ENCODE data around the gene MC1R. TPM values are rescaled to one million over a fixed set of nuclear protein-coding genes. Genes with fewer than 3 reads are reported as not detected.

MC1R gene
- total RNA-seq, 4 donors from 2014 or later, result 3.6 to 29.3 (median 8.9) TPM

- no peak for TF ChIP-seq CTCF (IDR thresholded peaks at IDR 0.05)
- TF ChIP-seq POLR2A (IDR thresholded peaks at IDR 0.05), result no peak
- no peak for TF ChIP-seq POLR2AphosphoS5 (IDR thresholded peaks at IDR 0.05)
- no peak for TF ChIP-seq EP300 (IDR thresholded peaks at IDR 0.05)
- no peak overlapping the region for H3K27ac ChIP-seq
- no peaks in the 10 kb centered on the region for H3K9me3 ChIP-seq
- no peak for DNase-seq (ENCODE audit: low spot score in 2 of 2)
- peaks cover 34% of the 10 kb centered on the region for H3K4me1 ChIP-seq
- H3K4me3 ChIP-seq, result no peak overlapping the region
- WGBS, result 89% methylated on average over 6 of the region's 6 CpGs
- H3K36me3 ChIP-seq, result peaks cover 11% of the 10 kb centered on the region
- no peaks in the 10 kb centered on the region for H3K27me3 ChIP-seq
Measured at GRCh38 chr16:89969741-89970410, 51.2 kb downstream of the MC1R start.

Other genes starting within 250 kb of the MC1R start
- 100 to 1,000 TPM in 1 of 4 donors, 10 to 100 TPM in 3; 42.8 to 118 (median 55.0) TPM for gene CDK10, start 232.2 kb upstream of the MC1R start, total RNA-seq
- gene SPATA2L, start 217.2 kb upstream of the MC1R start, total RNA-seq, result 10 to 100 TPM; 14.1 to 32.3 (median 21.5) TPM
- gene VPS9D1, start 198.0 kb upstream of the MC1R start, total RNA-seq, result 10 to 100 TPM in 3 of 4 donors, 1 to 10 TPM in 1; 9.1 to 13.5 (median 10.2) TPM
- 100 to 1,000 TPM in 1 of 4 donors, 10 to 100 TPM in 3; 39.8 to 106 (median 46.0) TPM for gene ZNF276, start 197.3 kb upstream of the MC1R start, total RNA-seq
- gene FANCA, start 102.2 kb upstream of the MC1R start, total RNA-seq, result 10 to 100 TPM in 1 of 4 donors, 1 to 10 TPM in 3; 2.8 to 11.3 (median 8.1) TPM
- 1 to 10 TPM; 4.5 to 6.6 (median 5.5) TPM for gene SPIRE2, start 90.4 kb upstream of the MC1R start, total RNA-seq
- gene TCF25, start 45.3 kb upstream of the MC1R start, total RNA-seq, result 100 to 1,000 TPM; 166 to 260 (median 182) TPM
- gene TUBB3, start 4.5 kb downstream of the MC1R start, total RNA-seq, result 1 to 10 TPM; 1.2 to 9.2 (median 4.6) TPM
- 100 to 1,000 TPM in 2 of 4 donors, 10 to 100 TPM in 2; 89.3 to 107 (median 99.7) TPM for gene DEF8, start 29.9 kb downstream of the MC1R start, total RNA-seq
- 1 to 10 TPM; 1.2 to 7.5 (median 4.5) TPM for gene DBNDD1, start 100.6 kb downstream of the MC1R start, total RNA-seq
- gene PRDM7, start 158.5 kb downstream of the MC1R start, total RNA-seq, result not detected